Measurements from ENCODE around the gene ACSM2B. TPM values are rescaled to one million over a fixed set of nuclear protein-coding genes. Genes with fewer than 3 reads are reported as not detected.
"Not testable (repeated sequence)": the region's sequence is repeated elsewhere in the genome, so short reads cannot be mapped to it uniquely, and the experiment has no call there.

ACSM2B gene
- polyA plus RNA-seq (2012; ENCODE audit: insufficient read depth, insufficient read length), result not detected

- H3K4me3 ChIP-seq (ENCODE audit: low read length); DNase-seq (ENCODE audit: low read depth, low spot score): not testable (repeated sequence)
These were observed at the start of gene ACSM2B for GRCh38 chr16:20576145-20576544. TSS of gene ACSM2B (minus strand) at chr16:20576367. CDS start at chr16:20564845, 11,522 bp downstream.

- DNase-seq (ENCODE audit: low read depth, low spot score), result no peak
- no peak overlapping the region for H3K4me3 ChIP-seq (ENCODE audit: low read length)
These were observed 49.0 kb upstream of the ACSM2B start for GRCh38 chr16:20624882-20625807.

GRCh38 chr16:20624205-20624604, 48.0 kb upstream of the ACSM2B start:
- DNase-seq (ENCODE audit: low read depth, low spot score), result no peak
- no peak overlapping the region for H3K4me3 ChIP-seq (ENCODE audit: low read length)

GRCh38 chr16:20622498-20622870, 46.3 kb upstream of the ACSM2B start:
- no peak overlapping the region for H3K4me3 ChIP-seq (ENCODE audit: low read length)

DNA sequence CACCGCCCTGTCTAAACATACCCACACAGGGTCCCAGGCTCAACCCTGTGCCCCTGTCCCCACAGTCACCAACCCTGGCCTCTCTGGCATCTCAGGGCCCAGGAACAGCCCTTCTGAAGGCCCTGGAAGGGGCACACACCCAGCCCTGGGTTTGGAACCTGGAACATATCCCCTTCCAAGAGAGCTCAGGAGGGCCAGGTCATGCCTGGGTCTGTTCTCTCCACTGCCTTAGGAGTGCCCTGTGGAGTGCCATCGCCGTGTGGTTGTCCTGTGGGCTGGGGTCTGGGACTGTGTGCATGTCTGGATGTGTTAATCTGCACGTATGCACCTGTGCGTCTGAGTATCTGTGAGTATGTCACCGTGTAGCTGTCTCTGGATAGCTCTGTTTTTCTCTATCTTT, 45.2 kb upstream of the ACSM2B start:
- no peak for DNase-seq (ENCODE audit: low read depth, low spot score)
- H3K4me3 ChIP-seq (ENCODE audit: low read length), result no peak overlapping the region

More at GRCh38 chr16:20622498-20622870, 46.3 kb upstream of the ACSM2B start:
- DNase-seq (ENCODE audit: low read depth, low spot score), result no peak

GRCh38 chr16:20620770-20621169, 44.6 kb upstream of the ACSM2B start:
- DNase-seq (ENCODE audit: low read depth, low spot score), result no peak
- no peak overlapping the region for H3K4me3 ChIP-seq (ENCODE audit: low read length)

DNA sequence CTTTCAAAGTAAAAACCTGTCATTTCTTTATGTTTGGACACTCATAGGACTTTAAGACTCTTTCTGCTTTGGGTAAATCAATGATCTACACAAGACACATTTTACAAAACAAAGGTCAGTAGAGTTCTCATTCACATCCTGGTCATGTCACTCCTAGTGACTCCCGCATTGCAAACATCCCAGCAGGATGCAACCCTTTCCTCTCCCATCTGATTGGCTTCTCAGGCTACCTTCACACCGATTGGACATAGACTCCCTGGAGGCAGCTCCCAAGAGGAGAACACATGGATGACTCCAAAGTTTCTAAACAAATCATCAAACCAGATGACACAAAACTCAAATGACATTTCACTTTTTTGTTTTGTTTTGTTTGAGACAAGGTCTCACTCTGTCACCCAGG, 43.8 kb upstream of the ACSM2B start:
- no peak overlapping the region for H3K4me3 ChIP-seq (ENCODE audit: low read length)
- no peak for DNase-seq (ENCODE audit: low read depth, low spot score)

DNA sequence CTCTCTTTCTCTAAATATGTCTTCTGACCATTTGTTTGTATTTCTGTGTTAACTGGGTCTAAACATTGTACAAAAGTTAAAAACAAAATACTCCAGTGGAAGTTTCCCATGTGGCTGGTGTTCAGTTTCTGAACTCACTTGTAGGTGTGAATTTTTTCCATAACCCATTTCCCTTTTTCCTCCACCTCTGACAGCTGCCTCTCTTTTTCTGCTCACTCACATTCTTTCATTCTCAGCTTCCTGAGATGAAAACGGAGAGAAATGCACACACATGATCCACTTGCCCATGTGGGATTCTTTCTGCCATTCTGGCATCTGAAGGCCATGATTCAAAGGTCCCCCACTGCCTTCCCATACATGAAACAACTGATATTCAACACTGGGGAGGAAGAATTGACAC, 41.1 kb upstream of the ACSM2B start:
- no peak overlapping the region for H3K4me3 ChIP-seq (ENCODE audit: low read length)

DNA sequence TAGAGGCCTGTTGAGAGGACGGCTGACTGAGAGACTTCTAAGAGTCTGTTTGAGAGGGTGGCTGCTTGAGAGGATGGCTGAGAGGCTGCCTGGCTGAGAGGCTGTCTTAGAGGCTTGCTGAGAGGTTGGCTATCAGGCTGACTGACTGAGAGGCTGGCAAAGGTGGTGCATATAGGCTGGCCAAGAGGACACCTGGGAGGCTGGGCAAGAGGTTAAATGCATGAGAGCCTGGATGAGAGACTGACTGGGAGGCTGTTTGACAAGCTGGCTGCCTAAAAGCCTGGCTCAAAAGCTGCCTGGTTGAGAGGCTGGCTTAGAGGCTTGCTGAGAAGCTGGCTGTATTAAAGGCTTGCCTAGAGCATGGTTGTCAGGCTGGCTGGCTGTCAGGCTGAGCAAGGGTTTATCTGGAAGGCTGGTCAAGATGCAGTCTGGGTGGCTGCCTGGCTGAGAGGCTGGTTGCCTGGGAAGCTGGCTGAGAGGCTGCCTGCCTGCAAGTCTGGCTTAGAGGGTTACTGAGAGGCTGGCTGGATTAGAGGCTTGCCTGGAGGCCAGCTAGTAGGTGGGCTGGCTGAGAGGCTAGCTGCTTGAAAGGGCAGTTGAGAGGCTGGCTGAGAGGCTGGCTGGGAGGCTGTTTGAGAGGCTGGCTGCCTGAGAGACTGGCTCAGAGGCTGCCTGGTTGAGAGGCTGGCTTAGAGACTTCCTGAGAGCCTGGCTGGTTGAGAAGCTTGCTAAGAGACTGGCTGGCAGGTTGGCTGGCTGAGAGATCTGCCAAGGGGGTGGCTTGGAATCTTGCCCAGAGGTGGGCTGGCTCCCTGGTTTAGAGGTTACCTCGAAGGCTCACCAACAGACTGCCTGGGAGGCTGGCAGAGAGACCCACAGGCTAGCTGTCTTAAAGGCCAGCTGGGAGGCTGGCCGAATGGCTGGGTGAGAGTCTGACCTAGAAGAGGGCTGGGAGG, 38.3 kb upstream of the ACSM2B start:
- H3K4me3 ChIP-seq (ENCODE audit: low read length), result no peak overlapping the region
- DNase-seq (ENCODE audit: low read depth, low spot score), result no peak

More for the DNA sequence above, 41.1 kb upstream of the ACSM2B start:
- DNase-seq (ENCODE audit: low read depth, low spot score), result no peak

- no peak overlapping the region for H3K4me3 ChIP-seq (ENCODE audit: low read length)
- DNase-seq (ENCODE audit: low read depth, low spot score), result no peak
These were observed 37.5 kb upstream of the ACSM2B start for GRCh38 chr16:20613481-20614185.

DNA sequence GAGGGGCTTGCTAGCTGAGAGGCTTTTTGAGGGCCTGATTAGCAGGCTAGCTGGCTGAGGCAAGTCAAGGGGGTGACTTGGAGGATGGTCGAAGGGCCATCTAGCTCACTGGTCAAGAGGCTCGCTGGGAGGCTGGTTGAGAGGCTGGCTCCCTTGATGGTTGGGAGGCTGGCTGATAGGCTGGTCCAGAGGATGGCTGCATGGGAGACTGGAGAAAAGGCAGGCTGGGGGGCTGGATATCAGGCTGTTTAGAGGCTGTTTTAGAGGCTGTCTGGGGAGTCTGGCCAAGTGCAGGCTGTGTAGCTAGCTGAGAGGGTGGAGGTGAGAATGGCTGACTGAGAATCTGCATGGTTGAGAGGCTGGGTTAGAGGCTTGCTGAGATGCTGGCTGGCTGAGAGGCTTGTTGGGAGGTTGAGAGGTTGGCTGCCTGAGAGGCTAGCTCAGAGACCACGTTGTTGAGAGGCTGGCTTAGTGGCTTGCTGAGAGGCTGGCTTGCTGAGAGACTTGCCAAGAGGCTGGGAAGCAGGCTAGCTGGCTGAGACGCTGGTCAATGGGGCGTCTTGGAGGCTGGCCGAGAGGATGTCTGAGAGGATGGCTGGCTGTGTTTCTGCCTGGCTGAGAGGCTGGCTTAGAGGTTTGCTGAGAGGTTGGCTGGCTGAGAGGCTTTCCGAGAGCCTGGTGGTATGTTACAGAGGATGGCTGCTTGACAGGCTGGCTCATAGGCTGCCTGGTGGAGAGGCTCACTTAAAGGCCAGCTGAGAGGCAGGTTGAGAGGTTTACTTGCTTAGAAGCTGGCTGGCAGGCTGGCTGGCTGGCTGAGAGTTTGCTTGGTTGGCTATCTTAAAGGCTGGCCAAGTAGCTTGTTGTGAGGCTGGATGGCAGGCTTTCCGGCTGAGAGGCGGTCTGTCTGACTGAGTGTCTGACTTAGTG, 36.6 kb upstream of the ACSM2B start:
- H3K4me3 ChIP-seq (ENCODE audit: low read length), result no peak overlapping the region
- DNase-seq (ENCODE audit: low read depth, low spot score), result no peak

DNA sequence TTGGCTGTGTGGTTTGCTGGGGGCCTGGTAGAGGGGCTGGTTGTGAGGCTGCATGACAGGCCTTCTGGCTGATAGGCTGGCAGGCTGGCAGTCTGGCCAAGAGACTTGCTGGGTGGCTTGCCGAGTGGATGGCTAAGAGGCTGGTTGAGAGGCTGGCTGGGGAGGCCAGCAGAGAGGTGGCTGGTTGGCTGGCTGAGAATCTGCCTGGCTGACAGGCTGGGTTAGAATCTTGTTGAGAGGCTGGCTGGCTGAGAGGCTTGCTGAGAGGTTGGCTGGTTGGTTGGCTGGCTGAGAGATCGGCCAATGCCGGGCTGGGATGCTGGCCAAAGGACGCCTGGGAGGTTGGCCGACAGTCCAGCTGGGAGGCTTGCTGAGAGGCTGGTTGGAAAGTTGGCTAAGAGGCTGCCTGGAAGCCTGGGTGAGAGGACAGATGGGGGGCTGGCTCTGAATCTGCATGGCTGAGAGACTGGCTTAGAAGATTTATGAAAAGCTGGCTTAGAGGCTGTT, 35.9 kb upstream of the ACSM2B start:
- DNase-seq (ENCODE audit: low read depth, low spot score), result no peak
- no peak overlapping the region for H3K4me3 ChIP-seq (ENCODE audit: low read length)

- DNase-seq (ENCODE audit: low read depth, low spot score), result no peak
- H3K4me3 ChIP-seq (ENCODE audit: low read length), result no peak overlapping the region
These were observed 35.3 kb upstream of the ACSM2B start for GRCh38 chr16:20611350-20611902.

DNA sequence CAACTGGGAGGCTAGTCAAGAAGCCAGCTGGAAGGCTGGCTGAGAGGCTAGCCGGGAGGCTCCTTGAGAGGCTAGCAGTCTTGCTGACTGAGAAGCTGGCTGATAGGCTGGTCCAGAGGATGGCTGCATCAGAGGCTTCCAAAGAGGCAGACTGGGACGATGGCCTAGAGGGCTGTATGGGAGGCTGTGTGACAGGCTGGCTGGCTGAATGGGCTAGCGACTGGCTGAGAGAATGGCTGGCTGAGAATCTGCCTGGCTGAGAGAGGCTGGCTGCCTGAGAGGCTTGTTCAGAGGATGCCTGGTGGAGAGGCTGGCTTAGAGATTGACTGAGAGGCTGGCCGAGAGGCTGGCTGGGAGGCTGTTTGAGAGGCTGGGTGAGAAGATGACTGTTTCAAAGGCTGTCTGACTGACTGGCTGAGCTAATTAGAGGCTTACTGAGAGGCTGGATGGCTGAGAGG, 34.8 kb upstream of the ACSM2B start:
- no peak overlapping the region for H3K4me3 ChIP-seq (ENCODE audit: low read length)
- DNase-seq (ENCODE audit: low read depth, low spot score), result no peak

- no peak overlapping the region for H3K4me3 ChIP-seq (ENCODE audit: low read length)
- no peak for DNase-seq (ENCODE audit: low read depth, low spot score)
These were observed 34.2 kb upstream of the ACSM2B start for GRCh38 chr16:20610211-20610891.

- H3K4me3 ChIP-seq (ENCODE audit: low read length), result not testable (repeated sequence)
- DNase-seq (ENCODE audit: low read depth, low spot score), result peak; percentile 34
These were observed 26.0 kb upstream of the ACSM2B start for GRCh38 chr16:20602205-20602604.

- not testable (repeated sequence) for H3K4me3 ChIP-seq (ENCODE audit: low read length); DNase-seq (ENCODE audit: low read depth, low spot score)
These were observed 23.3 kb upstream of the ACSM2B start for GRCh38 chr16:20599475-20599874.

Data from Jurkat, Clone E6-1 (cell line).